ENCODE measurements around the gene SPINK7. TPM values are rescaled to one million over a fixed set of nuclear protein-coding genes. Genes with fewer than 3 reads are reported as not detected.

The SPINK7 gene
- total RNA-seq = not detected in 2 replicates

GRCh38 chr5:148312153-148312552 lies at the start of gene SPINK7:
Gene SPINK7, plus strand, starts transcription at chr5:148312423. Its CDS starts 61 bp downstream, at chr5:148312484.

GRCh38 chr5:148268566-148268965 lies 43.7 kb upstream of the SPINK7 start, which contains the start of gene SPINK13:
Gene SPINK13, plus strand, starts transcription at chr5:148268794. Its CDS starts 1,279 bp downstream, at chr5:148270073.

DNA sequence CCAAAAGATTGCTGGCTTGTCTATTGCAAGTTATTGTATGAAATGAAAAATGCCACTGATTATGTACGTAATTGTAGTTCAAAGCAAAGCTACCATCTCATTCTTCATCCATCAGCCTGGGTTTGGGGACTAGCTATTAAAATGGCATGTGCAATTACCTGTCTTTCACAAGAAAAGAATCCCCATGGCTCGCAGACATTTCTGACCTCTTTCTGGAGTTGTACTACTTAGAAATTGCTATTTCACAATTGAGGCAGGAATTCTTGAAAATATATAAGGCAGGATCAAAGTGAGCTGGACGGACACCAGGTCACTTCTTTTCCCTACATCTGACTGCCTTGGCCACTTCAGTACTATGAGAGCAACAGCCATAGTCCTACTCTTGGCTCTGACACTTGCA lies 23.0 kb downstream of the SPINK7 start, which contains the start of gene SPINK9:
Gene SPINK9, plus strand, starts transcription at position 301 of the 400 bp plus-strand sequence. Its CDS starts 55 bp downstream, at position 356.

Other genes starting within 250 kb of the SPINK7 start
- 0.13 TPM in 1 of 2 replicates, not detected in the other for gene SPINK5, start 248.4 kb upstream of the SPINK7 start, total RNA-seq
- gene SPINK14, start 143.9 kb upstream of the SPINK7 start, total RNA-seq = not detected in 2 replicates
- gene SPINK6, start 109.4 kb upstream of the SPINK7 start, total RNA-seq = not detected in 2 replicates
- gene MARCOL, start 73.9 kb upstream of the SPINK7 start, total RNA-seq = not detected in 2 replicates
- not detected in 2 replicates for gene SPINK13, start 43.6 kb upstream of the SPINK7 start, total RNA-seq
- not detected in 2 replicates for gene SPINK9, start 23.1 kb downstream of the SPINK7 start, total RNA-seq
- 67.6 and 71.4 TPM in 2 replicates for gene FBXO38, start 71.5 kb downstream of the SPINK7 start, total RNA-seq